Measurements from ENCODE around the gene RALGPS1. TPM values are rescaled to one million over a fixed set of nuclear protein-coding genes. Genes with fewer than 3 reads are reported as not detected.

RALGPS1 gene
- total and polyA plus RNA-seq, 5 donors from 2014 or later, result 1.8 to 10.3 (median 3.3) TPM

GRCh38 chr9:127263664-127264063, 349.1 kb downstream of the RALGPS1 start:
- no peak overlapping the region for H3K27ac Mint-ChIP-seq
- H3K4me3 Mint-ChIP-seq, result no peak overlapping the region
- peaks cover 3% of the 10 kb centered on the region for H3K27me3 Mint-ChIP-seq
- H3K4me3 ChIP-seq (ENCODE audit: low read depth, low read length), result no peak overlapping the region
- H3K9me3 ChIP-seq (ENCODE audit: control insufficient read depth in 2 of 2, low read length in 2 of 2), result no peaks in the 10 kb centered on the region
- H3K9me3 Mint-ChIP-seq, result no peaks in the 10 kb centered on the region
- ATAC-seq (ENCODE audit: low read depth in 2 of 2) (no peak), DNase-seq (no peak)
- no peaks in the 10 kb centered on the region for H3K36me3 ChIP-seq (ENCODE audit: control insufficient read depth, insufficient read depth, low read length)
- H3K4me1 Mint-ChIP-seq, result no peaks in the 10 kb centered on the region
- no peak overlapping the region for H3K27ac ChIP-seq (ENCODE audit: insufficient read depth, low read length, poor library complexity, severe bottlenecking)
- no peaks in the 10 kb centered on the region for H3K4me1 ChIP-seq (ENCODE audit: control insufficient read depth, insufficient read depth, low read length, poor library complexity, severe bottlenecking)
- no peaks in the 10 kb centered on the region for H3K27me3 ChIP-seq (ENCODE audit: control insufficient read depth, insufficient read depth, low read length)
- peaks cover 4% of the 10 kb centered on the region for H3K36me3 Mint-ChIP-seq

GRCh38 chr9:127264462-127265219, 350.1 kb downstream of the RALGPS1 start, which contains the start of gene GARNL3:
Gene GARNL3 (plus strand): TSS chr9:127264774. CDS start chr9:127264878, 104 bp downstream.
- Mint-ChIP-seq H3K4me3 (no peak within 1 kb of the TSS), H3K27ac (no peak within 1 kb of the TSS), H3K4me1 (no peaks in the 10 kb centered on the region), H3K9me3 (no peaks in the 10 kb centered on the region), H3K27me3 (peaks cover 6% of the 10 kb centered on the region), H3K36me3 (peaks cover 4% of the 10 kb centered on the region)
- H3K27ac ChIP-seq (ENCODE audit: insufficient read depth, low read length, poor library complexity, severe bottlenecking), result no peak within 1 kb of the TSS
- ATAC-seq (ENCODE audit: low read depth in 2 of 2), result no peak
- no peaks in the 10 kb centered on the region for H3K9me3 ChIP-seq (ENCODE audit: control insufficient read depth in 2 of 2, low read length in 2 of 2)
- H3K4me1 ChIP-seq (ENCODE audit: control insufficient read depth, insufficient read depth, low read length, poor library complexity, severe bottlenecking), result no peaks in the 10 kb centered on the region
- no peak within 1 kb of the TSS for H3K4me3 ChIP-seq (ENCODE audit: low read depth, low read length)
- H3K36me3 ChIP-seq (ENCODE audit: control insufficient read depth, insufficient read depth, low read length), result no peaks in the 10 kb centered on the region
- no peak for DNase-seq
- no peaks in the 10 kb centered on the region for H3K27me3 ChIP-seq (ENCODE audit: control insufficient read depth, insufficient read depth, low read length)

- no peak for ATAC-seq (ENCODE audit: low read depth in 2 of 2)
- peaks cover 15% of the 10 kb centered on the region for H3K27me3 Mint-ChIP-seq
- no peak overlapping the region for H3K4me3 Mint-ChIP-seq
- no peaks in the 10 kb centered on the region for H3K36me3 Mint-ChIP-seq
- H3K27ac Mint-ChIP-seq, result no peak overlapping the region
- Histone ChIP-seq H3K4me3 (ENCODE audit: low read depth, low read length) (no peak overlapping the region), H3K9me3 (ENCODE audit: control insufficient read depth in 2 of 2, low read length in 2 of 2) (no peaks in the 10 kb centered on the region), H3K27me3 (ENCODE audit: control insufficient read depth, insufficient read depth, low read length) (peaks cover 4% of the 10 kb centered on the region), H3K4me1 (ENCODE audit: control insufficient read depth, insufficient read depth, low read length, poor library complexity, severe bottlenecking) (no peaks in the 10 kb centered on the region), H3K36me3 (ENCODE audit: control insufficient read depth, insufficient read depth, low read length) (no peaks in the 10 kb centered on the region), H3K27ac (ENCODE audit: insufficient read depth, low read length, poor library complexity, severe bottlenecking) (no peak overlapping the region)
- H3K9me3 Mint-ChIP-seq, result no peaks in the 10 kb centered on the region
- H3K4me1 Mint-ChIP-seq, result no peaks in the 10 kb centered on the region
- no peak for DNase-seq
These were observed 353.4 kb downstream of the RALGPS1 start for GRCh38 chr9:127267793-127268525.

- Histone ChIP-seq H3K4me3 (ENCODE audit: low read depth, low read length) (no peak overlapping the region), H3K27me3 (ENCODE audit: control insufficient read depth, insufficient read depth, low read length) (peaks cover 4% of the 10 kb centered on the region), H3K36me3 (ENCODE audit: control insufficient read depth, insufficient read depth, low read length) (no peaks in the 10 kb centered on the region), H3K9me3 (ENCODE audit: control insufficient read depth in 2 of 2, low read length in 2 of 2) (no peaks in the 10 kb centered on the region), H3K27ac (ENCODE audit: insufficient read depth, low read length, poor library complexity, severe bottlenecking) (no peak overlapping the region), H3K4me1 (ENCODE audit: control insufficient read depth, insufficient read depth, low read length, poor library complexity, severe bottlenecking) (no peaks in the 10 kb centered on the region)
- Mint-ChIP-seq H3K27ac (no peak overlapping the region), H3K36me3 (no peaks in the 10 kb centered on the region), H3K9me3 (no peaks in the 10 kb centered on the region), H3K4me3 (no peak overlapping the region), H3K27me3 (peaks cover 15% of the 10 kb centered on the region), H3K4me1 (no peaks in the 10 kb centered on the region)
- no peak for ATAC-seq (ENCODE audit: low read depth in 2 of 2)
- no peak for DNase-seq
These were observed 354.9 kb downstream of the RALGPS1 start for GRCh38 chr9:127269449-127269848.

Other genes with a start within 250 kb of the RALGPS1 start
- gene ZBTB43, start 109.7 kb upstream of the RALGPS1 start, total RNA-seq, result 38.0 TPM
- gene ZBTB43, start 109.7 kb upstream of the RALGPS1 start, polyA plus RNA-seq, result 1 to 10 TPM; 4.5 to 8.2 (median 7.1) TPM
- 5.4 TPM for gene ZBTB34, start 54.1 kb upstream of the RALGPS1 start, total RNA-seq
- gene ZBTB34, start 54.1 kb upstream of the RALGPS1 start, polyA plus RNA-seq, result 1 to 10 TPM in 1 of 4 donors, under 1 TPM in 3; 0.56 to 1.0 (median 0.81) TPM
- gene ANGPTL2, start 207.9 kb downstream of the RALGPS1 start, total RNA-seq, result not detected
- gene ANGPTL2, start 207.9 kb downstream of the RALGPS1 start, polyA plus RNA-seq, result not detected

All from CD4-positive, CD25-positive, alpha-beta regulatory T cell (primary cell).